GM19351 (cell line): ENCODE results near the gene SLIT3.

Experiments used
- ATAC-seq: cut with Tn5 transposase; IDR thresholded peaks from one replicate; pipeline ENCODE4 v1.9.1; 2021; ENCODE audit warnings: mild to moderate bottlenecking, moderate library complexity; ENCODE audit not compliant: unreplicated experiment

Gene SLIT3

DNA sequence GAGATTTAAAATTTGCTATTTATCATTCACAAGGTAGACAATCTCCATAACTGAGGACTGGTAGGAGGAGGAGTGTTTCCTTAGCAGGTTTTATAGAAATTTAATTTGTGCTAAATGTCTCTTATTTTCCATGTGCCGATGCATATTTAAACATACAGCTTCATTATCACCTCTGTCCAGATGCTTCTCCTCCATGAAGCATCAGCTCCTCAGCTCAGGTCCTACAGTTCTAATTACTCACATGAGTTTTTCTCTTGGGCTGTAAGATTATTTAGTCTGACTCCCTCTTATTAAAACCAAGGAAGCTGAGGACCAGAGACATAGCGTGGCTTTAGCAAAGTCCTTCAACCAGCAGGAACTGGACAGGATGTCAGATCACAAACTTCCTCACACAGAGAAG lies 421.6 kb downstream of the SLIT3 start:
- no peak for ATAC-seq

DNA sequence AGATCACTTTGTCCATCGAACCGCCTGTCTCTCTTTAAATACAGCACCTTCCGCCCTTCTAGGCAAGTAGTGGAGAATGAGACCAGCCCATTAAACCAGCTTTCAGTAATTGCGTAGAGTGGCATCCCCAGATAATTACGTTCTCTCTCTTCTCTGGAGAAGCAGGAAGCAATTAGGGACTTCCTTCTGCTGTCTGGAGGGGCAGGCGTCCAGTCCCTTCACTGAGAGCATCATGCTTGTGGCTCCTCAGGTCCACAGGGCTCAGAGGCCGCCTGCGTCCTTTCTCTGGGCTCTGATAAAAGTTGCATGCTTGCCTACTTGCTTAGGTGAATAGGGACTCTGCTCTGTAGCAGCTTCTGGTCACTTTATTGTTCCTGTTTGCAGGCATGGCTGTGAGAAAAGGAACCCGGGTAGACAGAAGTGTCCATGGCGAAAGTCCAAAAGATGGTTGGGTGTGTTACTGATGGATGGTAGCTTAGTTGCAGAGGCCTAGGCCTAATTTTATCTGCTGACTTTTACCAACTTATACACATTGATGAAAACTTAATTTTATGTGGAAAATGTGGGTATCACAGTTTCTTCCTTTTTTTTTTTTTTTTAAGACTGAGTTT lies 422.7 kb downstream of the SLIT3 start:
- ATAC-seq = no peak

DNA sequence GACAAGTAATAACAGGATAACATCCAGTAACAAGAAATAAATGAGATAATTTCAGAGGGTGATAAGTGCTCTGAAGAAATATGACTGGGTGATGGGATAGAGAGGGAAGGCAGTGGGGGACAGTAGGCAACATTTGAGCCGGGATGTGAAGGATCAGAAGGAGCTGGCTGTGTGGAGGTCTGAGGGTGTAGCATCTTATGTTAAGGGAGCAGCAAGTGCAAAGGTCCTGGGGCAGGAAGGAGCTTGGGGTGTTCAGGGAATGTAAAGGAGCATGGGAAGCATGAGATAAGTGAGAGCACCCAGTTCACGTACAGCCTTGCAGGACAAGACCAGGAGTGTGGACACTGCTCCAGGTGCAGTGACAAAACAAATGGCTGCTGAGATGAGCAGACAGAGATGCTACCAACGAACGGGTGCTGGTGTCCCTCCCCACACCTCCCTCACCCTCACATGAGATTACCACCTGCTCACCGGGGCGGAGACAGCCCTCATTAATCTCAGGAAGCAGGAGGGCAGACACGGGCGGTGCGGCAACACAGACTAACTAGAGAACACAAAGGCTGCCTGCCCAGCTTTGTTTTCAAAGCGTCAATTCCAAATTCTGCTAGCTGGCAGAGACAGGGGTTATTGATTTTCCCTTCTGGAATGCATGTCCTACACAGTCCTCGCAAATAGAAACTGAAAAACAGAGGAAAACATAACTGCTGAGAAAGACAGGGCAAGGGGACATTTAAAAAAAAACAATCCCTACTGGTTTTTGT lies 423.6 kb downstream of the SLIT3 start:
- no peak for ATAC-seq

- no peak for ATAC-seq
Observed at GRCh38 chr5:168876419-168876818, 424.5 kb downstream of the SLIT3 start.

DNA sequence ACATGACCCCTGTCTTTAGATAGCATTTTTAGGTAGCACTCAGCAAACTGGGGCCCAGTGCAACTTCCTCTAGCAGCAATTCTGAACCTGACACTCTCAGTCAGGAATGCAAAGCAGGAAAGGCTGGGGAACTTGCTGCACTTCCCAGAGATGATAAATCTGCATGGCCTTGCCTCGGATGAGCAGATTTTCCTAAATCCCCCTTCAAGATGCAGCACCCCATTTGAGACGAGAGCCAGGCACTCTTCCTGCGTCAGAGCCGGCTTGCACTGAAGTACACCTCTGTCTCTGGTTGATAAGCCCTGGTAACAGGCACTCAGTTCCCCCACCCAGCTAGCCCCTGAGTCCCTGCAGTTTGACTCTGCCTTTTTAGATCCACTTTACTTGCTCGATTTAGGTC lies 425.1 kb downstream of the SLIT3 start:
- ATAC-seq = no peak

GRCh38 chr5:168874713-168875380 lies 426.1 kb downstream of the SLIT3 start:
- ATAC-seq = no peak

- no peak for ATAC-seq
Observed at GRCh38 chr5:168872246-168872645, 428.7 kb downstream of the SLIT3 start.

- ATAC-seq = no peak
Observed at GRCh38 chr5:168870910-168871309, 430.0 kb downstream of the SLIT3 start.

DNA sequence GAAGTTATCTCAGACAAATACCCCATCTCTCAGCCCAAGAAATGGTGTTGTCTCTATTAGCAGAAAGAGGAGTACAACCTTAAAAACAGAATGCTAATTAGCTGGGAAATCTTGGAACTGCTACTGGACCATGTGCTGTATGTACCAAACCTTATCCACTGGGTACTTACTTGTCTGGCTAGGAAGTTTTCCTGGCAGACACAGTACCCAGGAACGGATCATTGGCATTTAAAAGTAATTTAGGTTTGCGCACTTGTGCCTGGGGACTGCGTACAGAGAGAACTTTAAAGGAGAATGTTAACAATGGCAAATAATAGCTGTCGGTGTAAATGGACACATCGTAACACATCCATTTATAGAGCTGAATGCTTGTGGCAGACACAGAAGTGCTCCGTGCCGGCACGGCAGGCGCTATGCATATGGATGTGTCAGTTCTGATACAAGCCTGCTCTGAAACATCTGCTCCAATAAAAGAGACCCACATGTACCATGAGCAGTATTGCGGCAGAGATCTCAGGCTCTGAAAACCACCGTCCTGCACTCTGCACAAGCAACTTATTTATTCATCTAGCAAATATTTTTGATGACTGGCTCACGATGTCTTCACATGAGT lies 431.2 kb downstream of the SLIT3 start:
- ATAC-seq = no peak

GRCh38 chr5:168867241-168867640 lies 433.7 kb downstream of the SLIT3 start:
- no peak for ATAC-seq

- no peak for ATAC-seq
Observed at GRCh38 chr5:168865968-168866367, 435.0 kb downstream of the SLIT3 start.

- ATAC-seq = no peak
Observed at GRCh38 chr5:168863021-168863420, 437.9 kb downstream of the SLIT3 start.

GRCh38 chr5:168860503-168860902 lies 440.4 kb downstream of the SLIT3 start:
- ATAC-seq = no peak

DNA sequence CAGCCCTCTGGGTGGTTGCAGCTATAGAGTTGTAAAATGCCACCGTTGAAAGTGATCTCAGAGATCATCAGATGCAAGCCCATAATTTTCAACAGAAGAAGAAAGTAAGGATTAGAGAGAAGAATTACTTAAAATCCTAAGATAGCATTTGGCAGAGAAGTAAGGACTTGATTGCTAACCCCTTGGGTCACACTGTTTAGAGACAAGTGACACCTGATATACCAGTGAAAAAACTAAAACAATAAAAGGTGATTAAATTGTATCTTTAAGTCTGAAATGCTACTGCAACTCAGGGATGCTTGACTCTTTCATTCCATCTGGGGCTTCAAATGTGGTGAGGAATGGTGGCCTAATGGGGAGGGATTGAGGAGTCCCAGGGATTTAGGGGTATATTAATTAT lies 440.9 kb downstream of the SLIT3 start:
- ATAC-seq = no peak

DNA sequence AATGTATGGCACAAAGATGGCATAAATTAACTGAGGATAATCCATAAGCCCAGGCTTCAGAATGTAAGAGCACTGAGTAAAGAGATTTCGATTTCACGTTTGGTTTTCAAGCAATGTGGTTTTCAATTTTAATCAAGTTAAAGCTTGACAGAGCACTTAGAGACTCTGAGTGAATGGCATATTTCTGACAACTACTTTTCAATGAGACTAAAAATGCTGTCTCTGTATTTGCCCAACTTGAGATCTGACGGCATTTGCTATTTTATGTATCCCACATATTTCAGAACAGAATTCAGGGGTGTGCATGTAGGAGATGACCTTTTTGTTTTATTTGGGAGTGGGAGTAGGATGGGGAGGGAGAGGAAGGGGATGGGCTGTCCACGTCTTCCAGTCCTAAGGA lies 441.5 kb downstream of the SLIT3 start:
- no peak for ATAC-seq

GRCh38 chr5:168858994-168859393 lies 441.9 kb downstream of the SLIT3 start:
- no peak for ATAC-seq

DNA sequence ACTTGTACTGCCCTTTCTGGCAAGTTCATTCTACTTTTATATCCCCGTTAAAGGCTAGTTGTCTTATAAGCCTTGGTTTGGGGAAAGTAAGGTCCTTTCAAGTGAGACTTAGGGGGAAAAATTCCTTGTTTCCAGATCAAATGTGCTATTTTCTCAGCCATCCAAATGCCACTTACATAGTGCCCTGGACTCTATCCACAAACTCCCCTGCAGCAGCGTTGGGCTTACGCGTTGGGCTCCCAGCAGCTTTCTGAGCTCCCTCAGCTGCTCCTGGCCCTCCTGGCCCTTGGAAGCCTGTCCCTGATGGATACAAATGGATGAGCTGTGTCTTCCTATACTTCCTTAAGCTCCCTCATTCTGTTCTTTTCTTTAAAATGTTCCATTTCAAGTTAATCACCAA lies 442.6 kb downstream of the SLIT3 start:
- ATAC-seq = no peak

DNA sequence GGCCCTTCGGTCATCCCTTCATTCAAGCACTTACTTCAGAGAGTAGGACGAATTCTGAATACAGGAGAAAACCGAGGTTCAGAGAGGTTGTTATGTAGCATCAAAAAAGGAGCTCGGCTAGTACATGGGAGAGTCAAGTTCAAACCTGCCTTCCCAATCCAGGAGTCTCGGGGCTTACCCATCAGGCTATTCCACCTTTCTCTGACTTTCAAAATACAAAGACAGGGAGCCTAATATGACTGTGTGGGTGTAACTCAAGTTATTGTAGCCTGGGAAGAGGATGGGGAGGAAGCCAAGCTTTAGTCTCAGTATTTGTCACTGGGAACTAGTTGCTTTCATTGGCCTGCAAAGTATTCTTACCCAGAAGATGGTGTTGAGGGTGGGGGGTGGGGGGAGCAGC lies 447.0 kb downstream of the SLIT3 start:
- no peak for ATAC-seq

DNA sequence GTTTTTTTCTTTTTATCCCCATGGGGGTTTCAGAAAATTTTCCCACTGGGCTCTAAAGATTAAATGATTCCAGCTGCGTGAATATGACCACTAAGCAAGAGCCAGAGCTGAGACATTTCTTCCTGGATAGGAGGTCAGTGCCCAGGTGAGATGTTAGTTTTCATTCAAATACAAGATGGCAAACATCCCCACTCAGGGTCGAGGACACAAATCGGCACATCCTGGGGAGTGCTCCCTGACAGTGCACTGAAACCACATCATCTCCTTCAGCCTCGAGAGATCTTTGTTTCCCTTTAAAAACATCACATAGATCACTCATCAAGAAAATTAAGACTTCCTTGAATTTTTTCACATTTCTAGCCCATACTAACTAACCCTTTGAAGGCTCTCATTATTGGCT lies 448.6 kb downstream of the SLIT3 start:
- ATAC-seq = no peak

DNA sequence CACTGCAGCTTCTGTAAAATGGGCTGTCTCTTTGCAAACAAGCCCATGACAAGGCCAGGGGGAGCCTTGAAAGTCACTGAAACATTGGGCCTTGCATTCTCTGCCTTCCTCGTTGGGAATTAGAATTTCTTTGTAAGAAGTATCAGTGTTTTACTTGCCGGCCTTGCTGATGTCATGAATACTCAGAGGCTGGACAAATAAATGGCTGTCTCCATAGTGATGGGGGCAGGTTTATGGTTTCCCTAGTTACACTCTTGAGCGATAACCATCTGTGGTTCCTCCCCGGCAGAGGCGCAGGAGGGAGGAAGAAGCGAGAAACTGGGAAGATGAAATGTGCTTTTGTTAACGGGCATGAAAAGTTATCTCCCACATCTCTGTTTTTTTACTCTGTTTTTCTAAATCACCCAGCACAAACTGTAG lies 449.0 kb downstream of the SLIT3 start:
- peak; percentile 94 for ATAC-seq

DNA sequence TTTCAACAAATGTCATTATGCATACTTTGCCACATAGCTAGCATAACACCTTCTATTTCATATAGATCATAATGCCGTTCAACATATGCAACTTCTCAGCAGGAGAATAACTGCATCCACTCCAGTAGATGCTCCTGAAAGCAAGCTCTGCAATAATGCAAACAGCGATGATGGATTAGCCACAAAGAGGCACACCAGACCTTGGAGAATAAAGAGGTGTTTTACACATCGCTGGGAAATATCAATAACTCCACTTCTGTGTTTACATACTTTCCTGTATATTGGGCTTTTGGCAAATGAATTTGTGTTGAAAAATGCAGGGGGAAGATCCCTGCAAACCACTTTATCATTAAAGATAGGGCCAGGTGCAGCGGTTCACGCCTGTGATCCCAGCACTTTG lies 450.3 kb downstream of the SLIT3 start:
- ATAC-seq = no peak

DNA sequence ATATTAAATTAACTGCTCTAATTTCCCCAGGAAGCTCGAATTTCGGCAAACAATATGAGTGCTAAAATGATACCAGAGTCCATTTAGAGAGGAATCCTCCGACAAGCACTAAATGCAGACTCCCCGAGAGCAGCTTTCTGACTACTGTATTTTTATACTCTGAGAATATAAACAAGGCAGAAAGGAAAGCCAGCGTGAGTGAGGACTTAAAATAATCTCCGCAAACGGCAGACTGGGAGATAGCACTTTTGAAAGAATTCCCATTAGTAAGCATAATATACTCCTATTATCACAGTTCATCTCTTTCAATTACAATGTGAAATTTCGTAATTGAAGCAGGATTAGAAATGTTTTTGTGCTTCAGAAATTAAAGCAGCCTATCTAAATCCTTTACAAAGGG lies 452.4 kb downstream of the SLIT3 start:
- no peak for ATAC-seq
